ENCODE measurements around the gene PGAP6.

DNA sequence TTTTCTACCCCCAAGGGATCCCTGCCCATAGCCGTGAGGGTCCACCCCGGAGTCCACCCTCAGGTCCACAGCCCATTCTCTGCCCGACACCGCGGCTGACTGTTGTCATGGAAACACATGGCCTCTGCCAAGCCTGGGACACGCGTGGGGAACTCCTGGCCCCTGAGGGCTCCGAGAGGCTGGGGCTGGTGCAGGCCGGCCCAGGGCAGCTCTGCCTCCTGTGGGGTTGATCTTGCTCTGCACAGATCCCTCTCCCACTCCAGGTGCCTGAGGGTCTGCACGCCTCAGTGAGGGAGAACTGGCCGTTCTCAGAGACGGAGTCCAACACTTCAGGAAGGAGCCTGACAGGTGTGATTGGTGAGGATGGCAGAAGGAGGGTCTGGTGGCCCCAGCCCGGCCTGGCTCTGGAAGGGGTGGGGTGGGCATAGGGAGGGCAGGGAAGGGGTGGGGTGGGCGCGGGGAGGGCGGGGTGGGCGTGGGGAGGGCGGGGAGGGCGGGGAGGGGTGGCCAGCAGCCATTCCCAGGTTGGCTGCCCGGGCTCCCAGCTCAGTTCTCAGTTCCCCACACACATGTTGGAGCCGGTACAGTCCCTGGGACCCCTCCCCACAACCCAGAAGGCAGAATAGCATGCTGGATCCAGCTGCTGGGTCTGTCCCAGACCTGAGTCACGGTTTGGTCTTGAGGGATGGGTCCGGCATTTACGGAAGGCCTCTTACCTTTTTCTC lies 17.9 kb downstream of the PGAP6 start:
- no peak for TF ChIP-seq ZNF274 (IDR thresholded peaks at IDR 0.05; ENCODE audit: low read depth, low read length)
- TF ChIP-seq YY1 (IDR thresholded peaks at IDR 0.05; ENCODE audit: insufficient read depth, insufficient read length), result no peak
- no peak for TF ChIP-seq SUZ12 (IDR thresholded peaks at IDR 0.05; ENCODE audit: extremely low read depth, insufficient read depth, insufficient read length)
